GM12875 (cell line): ENCODE results near the gene LGALS7.
"Not testable (repeated sequence)": the region's sequence is repeated elsewhere in the genome, so short reads cannot be mapped to it uniquely, and the experiment has no call there.

Experiments
- H3K4me3 ChIP-seq: one replicate; pipeline ENCODE4 v1.5.1; 2011; ENCODE audit warnings: low read depth, low read length, control low read depth
- CTCF ChIP-seq: IDR thresholded peaks from 2 replicates; pipeline ENCODE4 v1.5.1; 2011; ENCODE audit warnings: low read depth, mild to moderate bottlenecking, control low read depth, inconsistent platforms, low read length, moderate library complexity, borderline replicate concordance; ENCODE audit not compliant: insufficient read depth

Gene LGALS7

GRCh38 chr19:38773469-38774177, at the start of gene LGALS7:
Gene LGALS7, minus strand, starts transcription at chr19:38773517. Its CDS starts 25 bp downstream, at chr19:38773492.
- H3K4me3 ChIP-seq: no peak within 1 kb of the TSS
- TF ChIP-seq CTCF: no peak

GRCh38 chr19:38821230-38821825, 48.0 kb upstream of the LGALS7 start:
- not testable (repeated sequence) for H3K4me3 ChIP-seq

- H3K4me3 ChIP-seq: no peak overlapping the region
- TF ChIP-seq CTCF: no peak
Observed at GRCh38 chr19:38819231-38819920, 46.1 kb upstream of the LGALS7 start.

GRCh38 chr19:38817081-38817480, 43.8 kb upstream of the LGALS7 start:
- TF ChIP-seq CTCF: no peak
- no peak overlapping the region for H3K4me3 ChIP-seq

GRCh38 chr19:38816131-38816750, 42.9 kb upstream of the LGALS7 start:
- TF ChIP-seq CTCF: no peak
- no peak overlapping the region for H3K4me3 ChIP-seq

GRCh38 chr19:38815059-38816001, 42.0 kb upstream of the LGALS7 start:
- TF ChIP-seq CTCF: no peak
- H3K4me3 ChIP-seq: no peak overlapping the region

GRCh38 chr19:38813932-38814331, 40.6 kb upstream of the LGALS7 start:
- H3K4me3 ChIP-seq: not testable (repeated sequence)
